Neural progenitor cell (in vitro differentiated cells): ENCODE data around the gene WFDC2. TPM values are rescaled to one million over a fixed set of nuclear protein-coding genes. Genes with fewer than 3 reads are reported as not detected.

Source experiments
- DNase-seq: peaks from one replicate; pipeline ENCODE4 v3.0.0-alpha.2; 2016; ENCODE audit warnings: low spot score
- H2AFZ ChIP-seq: fragments of 200-600 bp; sonication (generic); replicated peaks from 2 replicates; pipeline ENCODE4 v1.6.1; 2016; ENCODE audit warnings: antibody characterized with exemption
- H3F3A ChIP-seq: fragments of 200-600 bp; sonication (generic); 2 replicates; pipeline ENCODE4 v1.6.1; 2016; ENCODE audit warnings: antibody characterized with exemption, low read depth
- H3K27ac ChIP-seq: fragments of 200-600 bp; sonication (generic); 2 replicates; pipeline ENCODE4 v1.5.1; 2016; ENCODE audit warnings: mild to moderate bottlenecking
- H3K27me3 ChIP-seq: fragments of 200-600 bp; sonication (generic); 2 replicates; pipeline ENCODE4 v1.6.1; 2016; ENCODE audit warnings: mild to moderate bottlenecking, moderate library complexity
- H3K36me3 ChIP-seq: fragments of 200-600 bp; sonication (generic); 2 replicates; pipeline ENCODE4 v1.5.1; 2016
- H3K4me1 ChIP-seq: fragments of 200-600 bp; sonication (generic); 2 replicates; pipeline ENCODE4 v1.6.1; 2016; ENCODE audit warnings: mixed run types
- H3K4me2 ChIP-seq: fragments of 200-600 bp; sonication (generic); 2 replicates; pipeline ENCODE4 v1.6.1; 2016
- H3K4me3 ChIP-seq: fragments of 200-600 bp; sonication (generic); 2 replicates; pipeline ENCODE4 v1.5.1; 2016
- H3K79me2 ChIP-seq: fragments of 200-600 bp; sonication (generic); 2 replicates; pipeline ENCODE4 v1.6.1; 2016; ENCODE audit warnings: low read depth
- H3K9ac ChIP-seq: fragments of 200-600 bp; sonication (generic); 2 replicates; pipeline ENCODE4 v1.6.1; 2016
- H3K9me3 ChIP-seq: fragments of 200-600 bp; sonication (generic); 2 replicates; pipeline ENCODE4 v1.5.1; 2016; ENCODE audit warnings: low read depth
- H4K20me1 ChIP-seq: fragments of 200-600 bp; sonication (generic); 2 replicates; pipeline ENCODE4 v1.6.1; 2016; ENCODE audit warnings: low read depth
- H3K27ac Mint-ChIP-seq: 3 replicates; pipeline ENCODE4 v1.8.0; 2021; ENCODE audit warnings: mixed read lengths
- H3K27me3 Mint-ChIP-seq: 2 replicates; pipeline ENCODE4 v1.8.0; 2022; ENCODE audit warnings: low read depth, mild to moderate bottlenecking, inconsistent platforms, moderate library complexity, mixed read lengths; ENCODE audit not compliant: insufficient read depth
- H3K36me3 Mint-ChIP-seq: 3 replicates; pipeline ENCODE4 v1.8.0; 2021; ENCODE audit warnings: mixed read lengths
- H3K4me1 Mint-ChIP-seq: 3 replicates; pipeline ENCODE4 v1.8.0; 2021; ENCODE audit warnings: mixed read lengths
- H3K4me3 Mint-ChIP-seq: 3 replicates; pipeline ENCODE4 v1.8.0; 2021; ENCODE audit warnings: mild to moderate bottlenecking, moderate library complexity, mixed read lengths
- H3K9me3 Mint-ChIP-seq: 3 replicates; pipeline ENCODE4 v1.8.0; 2020; ENCODE audit warnings: mixed read lengths
- CTCF ChIP-seq: fragments of 200-600 bp; sonication (generic); IDR thresholded peaks from 2 replicates; pipeline ENCODE4 v1.5.1; 2017; ENCODE audit warnings: antibody characterized with exemption, mild to moderate bottlenecking
- EZH2 ChIP-seq: fragments of 200-600 bp; sonication (generic); IDR thresholded peaks from 2 replicates; pipeline ENCODE4 v1.6.1; 2017; ENCODE audit warnings: antibody characterized with exemption, mild to moderate bottlenecking, moderate library complexity
- EZH2phosphoT487 ChIP-seq: fragments of 200-600 bp; sonication (generic); IDR thresholded peaks from 2 replicates; pipeline ENCODE4 v1.6.1; 2017; ENCODE audit warnings: antibody characterized with exemption
- total RNA-seq: library from RNA; depleted of rRNA; stranded (reverse); fragments of >200 nt; gene quantifications from 2 replicates; pipeline ENCODE4 v1.2.3, GENCODE V29; 2015; ENCODE audit warnings: low replicate concordance

Gene WFDC2
- total RNA-seq, 1 donor from 2014 or later, result 2.7 TPM

DNA sequence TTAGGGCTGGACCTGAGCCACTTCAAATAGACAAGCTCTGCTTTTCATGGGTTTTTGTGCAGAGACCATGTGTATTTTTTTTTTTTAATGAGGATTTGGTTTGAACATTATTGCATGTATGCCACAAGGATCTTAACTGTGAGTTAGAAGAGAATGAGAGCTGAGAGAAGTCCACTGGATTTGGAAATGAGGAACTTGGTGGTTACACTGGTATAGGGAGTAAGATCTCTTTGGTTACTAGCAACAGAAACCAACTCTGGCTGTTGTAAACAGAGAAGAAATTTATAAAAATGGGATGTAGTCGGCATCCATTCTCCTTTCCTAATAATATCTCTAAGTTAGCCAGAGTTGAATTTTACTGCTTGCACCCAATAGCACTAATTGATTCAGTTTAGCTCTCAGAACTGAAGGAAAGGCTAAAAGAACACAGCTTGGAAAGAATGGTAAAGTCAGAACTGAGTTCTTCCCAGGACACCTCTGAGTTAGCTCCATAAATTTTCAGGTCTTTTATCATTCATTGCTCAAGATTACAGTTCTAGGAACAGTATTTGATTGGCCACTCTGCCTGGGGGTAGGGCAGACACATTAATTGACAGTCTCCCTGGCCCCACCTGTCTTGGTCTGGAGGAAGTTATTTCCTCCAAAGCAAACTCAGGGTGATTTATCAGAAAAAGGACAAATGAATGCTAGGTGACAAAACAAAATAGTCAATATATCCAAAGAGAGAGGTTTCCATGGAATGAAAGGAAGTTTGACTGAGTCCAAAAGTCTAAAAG, 3.9 kb upstream of the WFDC2 start:
- H3K4me2 ChIP-seq, result no peak overlapping the region
- Mint-ChIP-seq H3K4me1 (peaks cover 8% of the 10 kb centered on the region), H3K27ac (no peak overlapping the region), H3K27me3 (peaks cover 11% of the 10 kb centered on the region), H3K36me3 (no peaks in the 10 kb centered on the region), H3K4me3 (no peak overlapping the region), H3K9me3 (no peaks in the 10 kb centered on the region)
- H3K36me3 ChIP-seq, result no peaks in the 10 kb centered on the region
- H3K9ac ChIP-seq, result no peak overlapping the region
- no peak overlapping the region for H3K4me3 ChIP-seq
- no peaks in the 10 kb centered on the region for H3K9me3 ChIP-seq
- no peak for DNase-seq
- H3K79me2 ChIP-seq, result no peaks in the 10 kb centered on the region
- no peak overlapping the region for H2AFZ ChIP-seq
- peaks cover 54% of the 10 kb centered on the region for H3K27me3 ChIP-seq
- H4K20me1 ChIP-seq, result no peaks in the 10 kb centered on the region
- no peak overlapping the region for H3K27ac ChIP-seq
- TF ChIP-seq CTCF, result no peak
- TF ChIP-seq EZH2, result no peak
- TF ChIP-seq EZH2phosphoT487, result no peak
- peaks cover under 1% of the 10 kb centered on the region for H3F3A ChIP-seq
- H3K4me1 ChIP-seq, result no peaks in the 10 kb centered on the region

DNA sequence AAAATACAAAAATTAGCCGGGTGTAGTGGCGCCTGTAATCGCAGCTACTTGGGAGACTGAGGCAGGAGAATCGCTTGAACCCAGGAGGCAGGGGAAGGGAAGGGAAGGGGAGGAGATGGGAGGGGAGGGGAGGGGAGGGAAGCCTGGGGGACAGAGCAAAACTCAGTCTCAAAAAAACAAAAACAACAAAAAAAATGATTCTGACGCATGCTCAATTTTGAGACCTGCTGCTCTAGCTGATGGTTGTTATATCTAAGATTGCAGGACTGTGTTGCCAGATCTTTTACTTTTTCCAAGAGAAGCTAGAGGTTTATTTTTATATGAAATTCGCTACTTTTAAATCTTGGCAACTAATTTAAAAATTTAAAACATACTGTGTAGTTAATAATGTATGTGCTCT, 2.4 kb upstream of the WFDC2 start:
- no peak overlapping the region for H3K4me3 Mint-ChIP-seq
- H3K9me3 Mint-ChIP-seq, result no peaks in the 10 kb centered on the region
- Histone ChIP-seq H4K20me1 (no peaks in the 10 kb centered on the region), H3K27me3 (peaks cover 67% of the 10 kb centered on the region), H3K4me3 (no peak overlapping the region), H3F3A (peaks cover 6% of the 10 kb centered on the region), H3K9ac (no peak overlapping the region), H3K27ac (no peak overlapping the region), H3K79me2 (no peaks in the 10 kb centered on the region), H3K36me3 (no peaks in the 10 kb centered on the region), H3K4me1 (no peaks in the 10 kb centered on the region), H2AFZ (no peak overlapping the region), H3K4me2 (no peak overlapping the region), H3K9me3 (no peaks in the 10 kb centered on the region)
- no peak for DNase-seq
- peaks cover 17% of the 10 kb centered on the region for H3K27me3 Mint-ChIP-seq
- no peak overlapping the region for H3K27ac Mint-ChIP-seq
- TF ChIP-seq EZH2phosphoT487 (no peak), EZH2 (no peak), CTCF (no peak)
- peaks cover 13% of the 10 kb centered on the region for H3K4me1 Mint-ChIP-seq
- H3K36me3 Mint-ChIP-seq, result no peaks in the 10 kb centered on the region

DNA sequence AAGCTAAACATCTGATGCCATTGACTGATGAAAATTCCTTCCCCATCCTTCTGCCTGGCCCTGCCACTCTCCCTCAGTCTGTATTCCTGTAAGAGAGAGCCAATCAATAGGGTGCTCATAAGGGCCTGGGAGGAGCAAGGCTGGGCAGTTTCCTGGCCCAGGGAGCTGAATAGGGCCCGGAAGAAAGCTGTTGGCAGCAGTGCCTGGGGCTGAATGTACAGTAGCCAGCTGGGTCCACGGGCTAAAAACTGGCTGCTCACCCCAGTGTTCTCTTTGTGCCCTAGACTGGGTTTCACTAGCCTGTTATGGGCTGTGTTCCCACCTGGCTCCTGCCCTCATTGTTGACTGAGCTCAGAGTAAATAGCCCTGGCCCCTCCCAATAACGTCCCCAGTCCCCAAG, 1.7 kb upstream of the WFDC2 start:
- no peaks in the 10 kb centered on the region for H3K36me3 ChIP-seq
- H3K9me3 ChIP-seq, result no peaks in the 10 kb centered on the region
- H3K36me3 Mint-ChIP-seq, result no peaks in the 10 kb centered on the region
- TF ChIP-seq EZH2phosphoT487 (no peak), CTCF (no peak), EZH2 (no peak)
- peaks cover 67% of the 10 kb centered on the region for H3K27me3 ChIP-seq
- no peak overlapping the region for H3K27ac Mint-ChIP-seq
- no peaks in the 10 kb centered on the region for H3K4me1 ChIP-seq
- H2AFZ ChIP-seq, result no peak overlapping the region
- no peak for DNase-seq
- peaks cover 17% of the 10 kb centered on the region for H3K27me3 Mint-ChIP-seq
- H3K9me3 Mint-ChIP-seq, result peaks cover 3% of the 10 kb centered on the region
- no peak overlapping the region for H3K4me3 ChIP-seq
- no peaks in the 10 kb centered on the region for H4K20me1 ChIP-seq
- H3K4me1 Mint-ChIP-seq, result peaks cover 13% of the 10 kb centered on the region
- no peak overlapping the region for H3K9ac ChIP-seq
- H3F3A ChIP-seq, result peaks cover 6% of the 10 kb centered on the region
- H3K4me2 ChIP-seq, result no peak overlapping the region
- no peak overlapping the region for H3K27ac ChIP-seq
- no peak overlapping the region for H3K4me3 Mint-ChIP-seq
- no peaks in the 10 kb centered on the region for H3K79me2 ChIP-seq
